Measurements from ENCODE around the gene DKKL1.

DKKL1 gene

GRCh38 chr19:49340069-49340864, 23.4 kb upstream of the DKKL1 start:
- TF ChIP-seq, protein P1, sequence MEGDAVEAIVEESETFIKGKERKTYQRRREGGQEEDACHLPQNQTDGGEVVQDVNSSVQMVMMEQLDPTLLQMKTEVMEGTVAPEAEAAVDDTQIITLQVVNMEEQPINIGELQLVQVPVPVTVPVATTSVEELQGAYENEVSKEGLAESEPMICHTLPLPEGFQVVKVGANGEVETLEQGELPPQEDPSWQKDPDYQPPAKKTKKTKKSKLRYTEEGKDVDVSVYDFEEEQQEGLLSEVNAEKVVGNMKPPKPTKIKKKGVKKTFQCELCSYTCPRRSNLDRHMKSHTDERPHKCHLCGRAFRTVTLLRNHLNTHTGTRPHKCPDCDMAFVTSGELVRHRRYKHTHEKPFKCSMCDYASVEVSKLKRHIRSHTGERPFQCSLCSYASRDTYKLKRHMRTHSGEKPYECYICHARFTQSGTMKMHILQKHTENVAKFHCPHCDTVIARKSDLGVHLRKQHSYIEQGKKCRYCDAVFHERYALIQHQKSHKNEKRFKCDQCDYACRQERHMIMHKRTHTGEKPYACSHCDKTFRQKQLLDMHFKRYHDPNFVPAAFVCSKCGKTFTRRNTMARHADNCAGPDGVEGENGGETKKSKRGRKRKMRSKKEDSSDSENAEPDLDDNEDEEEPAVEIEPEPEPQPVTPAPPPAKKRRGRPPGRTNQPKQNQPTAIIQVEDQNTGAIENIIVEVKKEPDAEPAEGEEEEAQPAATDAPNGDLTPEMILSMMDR (IDR thresholded peaks at IDR 0.05; ENCODE audit: extremely low read depth, missing control alignments): no peak
- peak; percentile 95 for DNase-seq (ENCODE audit: low spot score)

- TF ChIP-seq, protein P1 (IDR thresholded peaks at IDR 0.05; ENCODE audit: extremely low read depth, missing control alignments): no peak
- no peak for DNase-seq (ENCODE audit: low spot score)
Measured at GRCh38 chr19:49340865-49341718, 22.6 kb upstream of the DKKL1 start.

DNA sequence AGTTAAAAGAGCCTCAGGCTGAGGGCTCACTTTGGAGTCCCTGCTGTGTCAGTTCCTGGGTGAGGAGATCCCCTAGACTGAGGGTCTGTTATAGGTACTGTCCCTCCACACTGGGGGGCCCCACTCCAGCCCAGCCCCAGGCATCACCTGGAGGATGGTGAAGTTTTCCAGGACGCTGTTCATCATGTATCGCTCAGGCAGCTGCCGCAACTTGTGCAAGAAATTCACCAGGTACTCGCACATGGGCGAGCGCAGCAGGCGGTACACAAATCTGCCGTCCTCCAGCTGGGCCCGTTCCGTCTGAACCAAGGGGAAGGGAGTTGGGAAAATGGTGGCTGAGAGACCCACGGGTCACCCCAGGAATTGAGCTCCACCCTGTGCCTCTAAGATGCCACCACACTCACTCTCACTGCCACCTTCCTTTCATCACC, 21.4 kb upstream of the DKKL1 start:
- DNase-seq (ENCODE audit: low spot score): no peak
- TF ChIP-seq, protein P1 (IDR thresholded peaks at IDR 0.05; ENCODE audit: extremely low read depth, missing control alignments): no peak

DNA sequence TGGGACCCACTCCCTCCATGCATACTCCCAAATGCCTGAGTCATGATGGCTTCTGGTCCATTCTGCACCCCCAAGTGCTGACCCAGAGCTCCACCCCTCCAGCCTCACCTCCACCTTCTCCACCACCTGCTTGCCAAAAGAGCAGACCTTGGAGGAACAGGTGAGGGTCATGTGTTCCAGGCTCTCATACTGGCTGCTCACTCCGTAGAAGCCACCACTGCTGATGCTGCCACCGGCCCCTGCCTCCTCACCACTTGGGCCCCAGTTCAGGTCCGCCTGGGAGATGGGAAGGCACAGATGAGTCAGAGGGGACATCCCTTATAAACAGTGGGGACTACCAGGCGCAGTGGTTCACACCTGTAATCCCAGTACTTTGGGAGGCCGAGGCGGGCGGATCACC, 20.6 kb upstream of the DKKL1 start:
- no peak for DNase-seq (ENCODE audit: low spot score)
- TF ChIP-seq, protein P1 (IDR thresholded peaks at IDR 0.05; ENCODE audit: extremely low read depth, missing control alignments): no peak

GRCh38 chr19:49344505-49345423, 18.9 kb upstream of the DKKL1 start:
- no peak for DNase-seq (ENCODE audit: low spot score)
- TF ChIP-seq, protein P1 (IDR thresholded peaks at IDR 0.05; ENCODE audit: extremely low read depth, missing control alignments): no peak

DNA sequence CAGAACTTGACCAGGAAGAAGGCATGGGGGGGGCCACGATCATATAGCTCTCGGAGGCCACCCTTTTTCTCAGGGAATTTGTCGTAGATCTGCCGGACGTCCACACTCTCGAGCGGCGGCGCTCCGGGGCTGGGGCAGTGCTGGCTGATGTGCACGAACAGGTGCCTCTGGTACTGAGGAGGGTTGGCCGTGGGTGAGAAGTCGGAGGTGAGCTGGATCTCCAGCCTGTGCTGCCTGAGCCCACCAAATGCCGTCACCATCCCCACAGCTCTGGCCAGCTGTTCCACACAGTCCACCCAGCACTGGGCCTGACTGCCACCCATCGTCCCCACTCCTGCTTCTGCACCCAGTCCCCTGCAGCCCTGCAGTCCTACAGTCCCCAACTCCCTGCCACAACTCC, 16.5 kb upstream of the DKKL1 start:
- TF ChIP-seq, protein P1 (IDR thresholded peaks at IDR 0.05; ENCODE audit: extremely low read depth, missing control alignments): no peak
- no peak for DNase-seq (ENCODE audit: low spot score)
